MM.1S (cell line): ENCODE data around the gene PTGIS.

Experiments used
- EZH2 ChIP-seq: fragments of 300-600 bp; sonication (generic); optimal IDR thresholded peaks from 2 replicates; pipeline ENCODE3; 2017; ENCODE audit warnings: low read depth, mild to moderate bottlenecking, antibody characterized with exemption, low read length, mixed read lengths
- TF ChIP-seq, protein P1 (sequence below): fragments of 300-600 bp; sonication (generic); IDR thresholded peaks from 2 replicates; pipeline ENCODE4 v1.5.1; 2016; ENCODE audit warnings: antibody characterized with exemption, low read length, mixed read lengths

DNA sequence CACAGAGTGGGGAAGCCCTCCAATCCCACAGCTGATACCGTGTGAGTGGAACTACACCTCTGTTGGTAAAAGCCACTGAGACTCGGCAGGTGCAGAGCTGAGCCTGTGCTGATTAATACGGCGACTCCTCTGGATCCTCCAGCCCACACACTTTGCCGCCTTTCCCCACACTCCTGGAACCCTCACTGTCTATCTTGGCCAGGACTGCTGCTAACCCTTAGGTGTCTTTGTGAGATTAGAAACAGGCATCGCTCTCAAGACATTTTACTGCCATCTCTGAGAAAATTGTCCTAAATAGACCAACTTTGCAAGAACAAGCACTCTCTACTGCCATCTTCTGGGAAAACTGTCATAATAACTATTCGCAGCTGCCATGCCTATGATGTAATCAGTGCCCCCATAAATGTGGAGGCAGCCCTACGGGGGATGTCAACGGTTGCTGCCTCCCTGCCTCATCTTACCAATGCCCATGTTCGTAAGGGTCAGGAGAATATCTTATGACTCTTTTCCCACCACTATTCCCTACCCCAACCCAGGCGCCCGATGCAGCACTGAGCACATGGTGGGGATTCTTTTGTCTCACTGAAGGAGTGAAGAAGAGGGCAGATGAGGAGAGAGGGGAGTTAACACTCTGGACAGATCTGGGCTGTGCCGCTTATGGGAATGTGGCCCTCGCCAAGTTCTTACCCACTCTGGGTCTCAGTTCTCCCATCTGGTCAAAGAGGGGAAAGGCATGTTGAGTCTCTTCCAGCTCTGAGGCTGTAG lies 59.3 kb downstream of the PTGIS start:
- TF ChIP-seq, protein P1, sequence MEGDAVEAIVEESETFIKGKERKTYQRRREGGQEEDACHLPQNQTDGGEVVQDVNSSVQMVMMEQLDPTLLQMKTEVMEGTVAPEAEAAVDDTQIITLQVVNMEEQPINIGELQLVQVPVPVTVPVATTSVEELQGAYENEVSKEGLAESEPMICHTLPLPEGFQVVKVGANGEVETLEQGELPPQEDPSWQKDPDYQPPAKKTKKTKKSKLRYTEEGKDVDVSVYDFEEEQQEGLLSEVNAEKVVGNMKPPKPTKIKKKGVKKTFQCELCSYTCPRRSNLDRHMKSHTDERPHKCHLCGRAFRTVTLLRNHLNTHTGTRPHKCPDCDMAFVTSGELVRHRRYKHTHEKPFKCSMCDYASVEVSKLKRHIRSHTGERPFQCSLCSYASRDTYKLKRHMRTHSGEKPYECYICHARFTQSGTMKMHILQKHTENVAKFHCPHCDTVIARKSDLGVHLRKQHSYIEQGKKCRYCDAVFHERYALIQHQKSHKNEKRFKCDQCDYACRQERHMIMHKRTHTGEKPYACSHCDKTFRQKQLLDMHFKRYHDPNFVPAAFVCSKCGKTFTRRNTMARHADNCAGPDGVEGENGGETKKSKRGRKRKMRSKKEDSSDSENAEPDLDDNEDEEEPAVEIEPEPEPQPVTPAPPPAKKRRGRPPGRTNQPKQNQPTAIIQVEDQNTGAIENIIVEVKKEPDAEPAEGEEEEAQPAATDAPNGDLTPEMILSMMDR: peak; percentile 67
- TF ChIP-seq EZH2: no peak
